ENCODE results near the gene ERBB4.

ERBB4 gene

GRCh38 chr2:212005085-212005671 lies 533.4 kb downstream of the ERBB4 start:
- DNase-seq (ENCODE audit: low spot score): peak; percentile 17

GRCh38 chr2:212001325-212001724 lies 537.3 kb downstream of the ERBB4 start:
- no peak for DNase-seq (ENCODE audit: low spot score)

- DNase-seq (ENCODE audit: low spot score): no peak
These were observed 541.7 kb downstream of the ERBB4 start for GRCh38 chr2:211996857-211997256.

- DNase-seq (ENCODE audit: low spot score): no peak
These were observed 543.8 kb downstream of the ERBB4 start for GRCh38 chr2:211994806-211995205.

- DNase-seq (ENCODE audit: low spot score): no peak
These were observed 548.3 kb downstream of the ERBB4 start for GRCh38 chr2:211990335-211990734.

GRCh38 chr2:211986313-211986712 lies 552.3 kb downstream of the ERBB4 start:
- no peak for DNase-seq (ENCODE audit: low spot score)

GRCh38 chr2:211985393-211985792 lies 553.2 kb downstream of the ERBB4 start:
- no peak for DNase-seq (ENCODE audit: low spot score)

DNA sequence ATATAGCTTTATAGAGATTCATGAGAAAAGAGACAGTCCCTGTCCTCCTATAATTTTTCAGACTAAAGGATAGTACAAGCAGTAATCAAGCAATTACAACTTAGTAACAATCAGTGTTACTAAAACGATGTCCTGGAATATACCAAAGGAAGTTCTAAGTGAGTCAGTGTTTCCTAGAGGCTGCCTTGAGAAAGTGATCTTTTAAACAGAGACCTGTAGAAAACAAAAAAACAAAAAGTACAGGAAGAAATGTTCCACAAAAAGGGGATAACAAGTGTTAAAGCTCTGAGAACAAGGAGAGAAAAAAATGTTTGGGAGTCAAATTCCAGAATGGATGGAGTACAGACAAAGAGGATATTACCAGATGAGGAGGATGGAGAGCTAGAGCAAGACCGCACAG lies 556.4 kb downstream of the ERBB4 start:
- DNase-seq (ENCODE audit: low spot score): no peak

DNA sequence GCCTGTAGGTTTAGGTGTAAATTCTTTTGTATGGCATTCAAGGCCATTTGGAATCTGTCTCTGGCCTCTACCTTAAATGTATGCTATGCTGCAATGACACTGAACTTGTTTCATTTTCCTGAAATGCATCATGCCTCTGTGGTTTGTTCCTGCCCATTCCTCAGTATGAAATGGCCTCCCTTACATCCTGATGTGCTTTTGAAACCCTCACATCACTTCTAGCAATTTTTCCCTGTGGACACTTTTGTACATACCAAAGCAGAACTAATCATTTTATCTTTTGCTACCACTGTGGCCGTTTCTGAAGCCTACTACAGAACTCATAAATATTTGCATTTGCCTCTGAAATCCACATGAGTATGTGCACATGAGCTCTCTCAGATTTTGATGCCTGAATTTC lies 557.2 kb downstream of the ERBB4 start:
- no peak for DNase-seq (ENCODE audit: low spot score)

DNA sequence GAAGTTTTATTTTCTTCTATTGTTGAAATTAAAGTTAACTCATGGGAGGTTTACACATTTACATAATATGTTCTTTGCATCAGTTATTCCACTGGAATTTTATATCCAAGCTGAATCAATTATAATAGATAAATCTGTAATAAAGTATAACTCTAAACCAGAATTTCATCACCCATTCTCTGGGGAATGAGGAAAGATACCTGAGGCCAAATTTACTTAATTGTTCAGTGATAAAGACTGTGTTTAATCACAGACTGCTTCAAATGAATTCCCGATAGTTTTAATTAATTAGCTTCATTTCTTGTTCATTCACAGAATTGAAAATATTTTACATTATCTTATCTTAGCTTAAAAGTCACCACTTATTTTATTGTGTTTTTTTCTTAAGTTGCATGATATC lies 562.5 kb downstream of the ERBB4 start:
- no peak for DNase-seq (ENCODE audit: low spot score)

DNA sequence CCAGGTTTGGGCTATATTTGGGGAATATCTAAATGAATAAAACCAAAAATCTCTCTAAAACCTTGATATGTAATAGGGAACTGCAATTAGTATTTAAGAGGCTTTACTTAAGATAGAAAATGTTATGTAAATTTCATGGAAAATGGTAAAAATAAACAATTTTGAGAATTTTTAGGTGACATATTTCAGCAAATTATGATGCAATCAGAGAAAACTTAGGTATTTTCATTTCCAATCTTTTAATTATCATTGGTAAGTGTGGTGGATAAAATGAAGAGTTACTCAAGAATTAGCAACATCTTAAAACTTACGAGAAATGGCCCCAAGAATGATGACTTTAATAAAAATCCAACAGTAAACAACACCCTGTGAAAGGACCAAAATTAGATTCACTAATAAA lies 571.4 kb downstream of the ERBB4 start:
- no peak for DNase-seq (ENCODE audit: low spot score)

GRCh38 chr2:211963969-211964368 lies 574.6 kb downstream of the ERBB4 start:
- no peak for DNase-seq (ENCODE audit: low spot score)

DNA sequence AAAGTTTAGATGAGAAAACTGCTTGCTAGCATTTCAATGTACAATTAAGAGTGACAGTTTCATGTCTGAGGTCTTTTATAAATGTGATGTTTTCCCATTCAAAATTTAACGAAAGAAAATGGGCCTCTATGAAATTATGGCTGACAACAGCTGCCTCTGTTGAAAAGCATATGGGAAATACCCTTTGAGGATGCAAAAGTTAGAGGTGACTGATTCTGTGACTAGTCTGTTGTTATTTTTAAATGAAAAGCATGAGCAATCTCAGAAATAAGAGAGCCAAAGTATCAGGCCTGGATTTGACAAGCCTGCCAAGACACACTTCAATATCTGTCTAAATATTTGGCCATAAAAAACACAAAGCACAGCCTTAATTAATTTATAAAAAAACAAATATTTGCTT lies 580.8 kb downstream of the ERBB4 start:
- DNase-seq (ENCODE audit: low spot score): no peak

GRCh38 chr2:211955648-211956047 lies 583.0 kb downstream of the ERBB4 start:
- DNase-seq (ENCODE audit: low spot score): no peak

DNA sequence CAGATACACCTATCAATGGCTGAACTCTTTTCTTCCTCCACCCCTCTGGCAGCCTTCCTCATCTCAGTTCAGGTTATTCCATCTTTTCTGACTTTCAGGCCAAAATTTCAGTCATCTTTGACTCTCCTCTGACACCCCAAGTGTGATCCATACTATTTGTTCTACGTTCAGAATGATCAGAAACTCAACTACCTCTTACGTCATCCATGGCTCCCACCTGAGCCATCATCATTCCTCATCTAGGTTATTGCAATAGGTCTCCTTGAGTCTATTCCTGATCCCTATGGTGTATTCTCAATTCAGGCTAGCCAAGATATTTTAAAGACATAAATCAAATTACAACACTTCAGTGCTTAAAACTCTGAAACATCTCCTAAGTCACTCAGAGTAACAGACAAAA lies 589.7 kb downstream of the ERBB4 start:
- no peak for DNase-seq (ENCODE audit: low spot score)

DNA sequence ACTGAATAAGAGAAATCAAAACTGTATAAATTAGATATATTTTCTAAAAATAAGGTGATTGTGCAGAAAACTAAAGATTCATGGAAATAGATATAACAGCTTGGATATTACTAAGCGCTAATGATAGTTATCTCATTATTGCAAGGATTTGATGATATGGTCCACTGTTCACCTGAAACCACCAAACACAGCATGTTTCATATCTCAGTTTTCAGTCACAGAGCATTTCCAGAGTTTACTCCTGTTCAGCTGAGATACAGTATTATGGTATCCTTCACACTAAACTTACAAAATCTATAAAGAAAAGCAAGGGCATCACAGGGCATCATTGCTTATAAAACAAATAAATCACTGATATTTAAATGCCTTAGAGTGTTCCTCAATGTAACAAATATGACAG lies 591.6 kb downstream of the ERBB4 start:
- no peak for DNase-seq (ENCODE audit: low spot score)

- no peak for DNase-seq (ENCODE audit: low spot score)
These were observed 594.0 kb downstream of the ERBB4 start for GRCh38 chr2:211944572-211944971.

DNA sequence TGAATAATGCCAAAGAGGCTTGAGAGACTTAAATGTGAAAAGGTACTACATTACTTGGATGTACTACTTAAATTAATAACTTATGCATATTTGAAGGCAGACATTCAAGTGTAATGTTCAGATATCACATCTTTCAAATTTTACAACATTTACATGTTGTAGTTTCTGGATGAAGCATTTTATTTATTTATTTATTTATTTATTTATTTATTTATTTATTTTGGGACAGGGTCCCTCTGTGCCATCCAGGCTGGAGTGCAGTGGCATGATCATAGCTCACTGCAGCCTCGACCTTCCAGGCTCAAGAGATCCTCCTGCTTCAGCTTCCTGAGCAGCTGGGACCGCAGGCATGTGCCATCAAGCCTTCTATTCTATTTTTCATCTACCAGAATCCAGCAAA lies 596.4 kb downstream of the ERBB4 start:
- no peak for DNase-seq (ENCODE audit: low spot score)

DNA sequence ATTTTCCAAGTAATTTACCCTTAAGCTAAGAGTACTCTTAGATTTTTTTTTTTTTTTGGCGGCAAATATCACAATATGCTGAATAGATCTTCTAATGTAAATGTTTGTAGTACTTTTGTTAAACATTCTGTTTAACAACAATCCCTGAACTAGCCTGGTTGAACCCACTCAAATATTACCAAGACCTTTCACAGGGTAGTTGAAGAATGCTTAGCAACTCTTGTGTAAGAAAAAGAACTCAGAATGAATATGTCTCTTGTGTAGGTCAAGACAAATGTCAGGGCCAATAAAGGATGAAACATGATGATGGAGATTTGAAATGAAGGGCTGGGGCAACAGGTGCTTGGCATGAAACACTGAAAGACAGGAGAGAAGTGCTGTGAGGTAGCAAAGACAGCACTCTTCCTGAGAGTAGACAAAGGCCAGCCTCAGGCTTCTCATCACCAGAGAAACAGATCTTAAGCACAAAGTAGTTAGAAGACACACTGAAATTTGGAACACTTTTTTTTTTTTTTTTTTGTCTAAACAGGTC lies 597.3 kb downstream of the ERBB4 start:
- no peak for DNase-seq (ENCODE audit: low spot score)

DNA sequence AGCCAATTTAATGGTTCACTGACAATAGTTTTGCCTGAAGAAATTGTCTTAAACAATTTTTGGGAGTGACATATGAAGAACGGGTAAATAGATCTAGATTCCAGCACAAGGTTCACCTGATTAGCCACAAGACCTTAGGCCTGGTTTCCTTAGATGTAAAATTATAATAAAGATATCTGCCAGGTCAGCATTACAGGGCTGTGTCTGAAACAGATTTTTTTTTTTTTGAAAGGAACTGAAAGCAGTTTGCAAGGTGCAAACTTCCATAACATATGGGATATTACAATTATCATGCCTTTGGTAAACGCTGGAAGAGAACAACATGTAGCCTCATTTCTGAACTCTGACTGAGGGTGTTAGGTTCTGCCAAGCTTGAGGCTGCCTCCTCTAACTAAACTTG lies 599.4 kb downstream of the ERBB4 start:
- DNase-seq (ENCODE audit: low spot score): no peak

DNA sequence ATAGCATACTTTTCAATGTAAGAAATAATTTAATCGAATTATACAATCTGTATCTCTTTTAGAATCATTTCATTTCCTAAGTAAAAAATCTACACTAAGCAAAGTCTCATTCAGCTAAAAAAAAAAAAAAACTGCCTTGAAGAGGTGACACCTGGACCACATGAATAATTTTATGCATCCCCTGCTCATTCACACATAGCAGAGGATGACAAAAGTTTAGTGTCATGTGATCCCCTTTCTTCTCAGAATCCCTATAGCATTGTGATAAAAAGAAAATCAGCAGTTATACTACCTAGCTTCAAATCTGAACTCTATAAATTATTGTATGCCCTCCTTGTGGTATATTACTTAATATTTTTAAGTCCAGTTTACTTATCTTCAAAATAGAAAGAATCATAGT lies 603.8 kb downstream of the ERBB4 start:
- DNase-seq (ENCODE audit: low spot score): no peak

DNA sequence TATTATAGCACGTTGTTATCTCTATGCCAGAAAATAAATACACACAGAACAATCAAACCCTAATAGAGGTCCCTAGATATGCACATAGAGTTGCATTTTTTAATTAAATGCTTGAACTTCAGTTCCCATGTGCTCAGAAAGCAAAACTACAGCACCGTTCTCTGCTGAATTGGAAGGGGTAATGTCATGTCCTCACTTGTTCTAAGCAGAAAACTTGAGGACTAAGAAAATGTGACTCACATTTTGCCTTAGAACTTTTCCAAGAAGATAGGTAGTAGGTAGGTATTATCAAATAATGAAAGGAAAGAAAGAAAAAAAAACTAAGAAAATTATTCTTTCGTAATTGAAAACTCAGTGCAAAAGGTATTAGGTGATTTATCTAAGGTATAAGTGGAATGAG lies 607.3 kb downstream of the ERBB4 start:
- no peak for DNase-seq (ENCODE audit: low spot score)

DNA sequence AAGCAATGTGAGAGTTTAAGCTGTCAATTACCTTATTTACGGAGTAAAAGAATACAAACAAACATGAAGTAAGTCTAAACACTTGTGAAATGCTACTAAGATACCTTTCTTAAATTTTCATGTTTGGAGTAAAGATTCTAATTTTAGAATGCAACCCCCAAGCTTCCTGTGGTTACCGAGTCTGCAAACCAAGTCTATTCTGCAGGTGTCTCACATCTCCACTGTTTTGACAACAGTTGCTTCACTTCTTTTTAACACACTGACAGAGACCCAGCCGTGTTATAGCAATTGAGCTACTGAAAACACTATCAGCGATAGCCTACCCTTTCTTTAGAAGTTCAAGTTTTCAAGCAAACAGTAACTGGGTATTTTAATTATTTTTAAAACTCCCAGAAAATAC lies 608.3 kb downstream of the ERBB4 start:
- no peak for DNase-seq (ENCODE audit: low spot score)

DNA sequence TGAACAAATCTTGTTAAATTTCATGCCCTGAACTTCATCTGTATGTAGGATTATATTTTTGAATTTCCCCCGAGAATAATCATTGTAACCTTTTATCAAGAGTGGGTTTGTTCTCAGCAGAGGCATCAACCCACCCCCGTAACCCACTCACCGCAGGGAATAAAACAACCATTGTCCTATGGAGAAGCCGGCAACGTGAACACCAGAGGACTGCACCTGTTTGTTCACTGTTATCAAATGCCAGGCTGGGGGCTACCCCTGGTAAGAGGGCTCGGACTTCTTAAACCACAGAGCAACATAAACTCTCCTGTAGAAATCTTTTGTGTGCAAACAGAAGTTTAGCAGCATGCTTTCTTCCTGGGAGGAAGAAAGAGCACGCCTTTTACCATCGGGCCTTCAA lies 610.4 kb downstream of the ERBB4 start:
- no peak for DNase-seq (ENCODE audit: low spot score)

- DNase-seq (ENCODE audit: low spot score): no peak
These were observed 615.6 kb downstream of the ERBB4 start for GRCh38 chr2:211923019-211923418.
